Motor neuron (in vitro differentiated cells): ENCODE results near the gene OMA1. TPM values are rescaled to one million over a fixed set of nuclear protein-coding genes. Genes with fewer than 3 reads are reported as not detected.

Experiments used
- ATAC-seq, 8 experiments: fragments of 200-7000 bp; cut with Tn5 transposase; replicated peaks in 6 of 8; 2 replicates each; pipeline ENCODE4 v1.8.0; 2021; ENCODE audit warnings: mild to moderate bottlenecking in 8 of 8, moderate library complexity in 8 of 8
- H3K27ac ChIP-seq, 2 donors: fragments of 250-450 bp; sonication (Bioruptor Pico); 2 replicates each; pipeline ENCODE4 v1.9.0; 2021; ENCODE audit warnings: antibody characterized with exemption in 2 of 2, mild to moderate bottlenecking in 2 of 2, moderate library complexity in 1 of 2
- H3K4me1 ChIP-seq, 2 donors: fragments of 250-450 bp; sonication (Bioruptor Pico); replicated peaks in 1 of 2; 2 replicates each; pipeline ENCODE4 v1.6.1; 2021; ENCODE audit warnings: antibody characterized with exemption in 2 of 2, mild to moderate bottlenecking in 2 of 2, moderate library complexity in 1 of 2
- H3K4me3 ChIP-seq, 5 donors: fragments of 250-450 bp; sonication (Bioruptor Pico); 2 replicates each; pipeline ENCODE4 v1.9.0; 2021; ENCODE audit warnings: antibody characterized with exemption in 5 of 5, mild to moderate bottlenecking in 5 of 5, moderate library complexity in 4 of 5
- WGBS, 10 experiments: fragments of 450-650 bp; shearing (Covaris generic); methylation state at CpG; one replicate each; pipeline ENCODE4 v1.0.0; 2022; 5-methylcytosine and 5-hydroxymethylcytosine counted together
- in situ Hi-C, 9 experiments: fragments of 400-800 bp; cut with MboI; loops; one replicate each; pipeline ENCODE4 v1.15.0; 2021; ENCODE audit warnings: low sequenced_read_pairs in 9 of 9, low pct_unique_long_range_greater_than_20kb in 2 of 9; ENCODE audit not compliant: unreplicated experiment in 9 of 9
- total RNA-seq, 8 experiments: library from RNA; unstranded; fragments of 300-600 nt; gene quantifications; 2 replicates each; pipeline versions ENCODE4 v1.2.3 to v1.2.4, GENCODE V29; 2022

The OMA1 gene
- total RNA-seq: 10 to 100 TPM in 6 of 8 experiments, 1 to 10 TPM in 2; 9.5 to 20.9 (median 12.0) TPM

- Histone ChIP-seq H3K27ac (peak within 1 kb of the TSS; percentile 86 to 89), H3K4me3 (peak within 1 kb of the TSS; percentile 52 to 72 (median 58)), H3K4me1 (peaks cover 5 to 8% of the 10 kb centered on the region in 2 donors)
- 0 to 90% (median 5%) methylated on average over 1 to 31 of the region's 46 CpGs; no CpG with 5 or more reads in 2 of the 10 experiments for WGBS, 10 experiments
- ATAC-seq: peak; percentile 87 to 96 (median 92)
- in situ Hi-C loops: loop anchor here in 2 of 9 experiments (25.0 kb wide), 2 partner anchors 1134 to 1216 kb away; partner anchors contain the start of gene DAB1 (in 1 of the 2)
Measured at GRCh38 chr1:58546520-58547308, at the start of gene OMA1. OMA1 (minus strand) TSS chr1:58546726; CDS start chr1:58539294, 7,432 bp downstream.

- peak in 1 of 8 experiments; percentile 47 for ATAC-seq
- in situ Hi-C loops: no loop called here
- Histone ChIP-seq H3K4me3 (no peak overlapping the region), H3K27ac (no peak overlapping the region), H3K4me1 (no peaks in the 10 kb centered on the region)
- WGBS, 10 experiments: 20 to 83% (median 73%) methylated on average over 1 of the region's 1 CpG; no CpG with 5 or more reads in 6 of the 10 experiments
Measured at GRCh38 chr1:58594546-58594945, 48.0 kb upstream of the OMA1 start.

GRCh38 chr1:58592522-58593134 is 46.1 kb upstream of the OMA1 start:
- Histone ChIP-seq H3K4me1 (no peaks in the 10 kb centered on the region), H3K27ac (no peak overlapping the region), H3K4me3 (no peak overlapping the region)
- peak in 3 of 8 experiments; percentile 25 to 77 (median 53) for ATAC-seq
- WGBS, 10 experiments: 13 to 100% (median 65%) methylated on average over 1 to 5 of the region's 5 CpGs
- in situ Hi-C loops: no loop called here

- H3K4me3 ChIP-seq: no peak overlapping the region
- in situ Hi-C loops: no loop called here
- no peak for ATAC-seq
Measured at GRCh38 chr1:58591806-58592205, 45.3 kb upstream of the OMA1 start.

GRCh38 chr1:58590019-58590418 is 43.5 kb upstream of the OMA1 start:
- H3K4me3 ChIP-seq: no peak overlapping the region
- in situ Hi-C loops: no loop called here
- H3K4me1 ChIP-seq: peaks cover 0 to 7% of the 10 kb centered on the region in 2 donors
- no peak for ATAC-seq
- H3K27ac ChIP-seq: no peak overlapping the region

More at GRCh38 chr1:58591806-58592205, 45.3 kb upstream of the OMA1 start:
- 0 to 100% (median 97%) methylated on average over 1 of the region's 1 CpG; no CpG with 5 or more reads in 6 of the 10 experiments for WGBS, 10 experiments
- Histone ChIP-seq H3K27ac (no peak overlapping the region), H3K4me1 (peaks cover 0 to under 1% of the 10 kb centered on the region in 2 donors)

GRCh38 chr1:58588396-58588795 is 41.9 kb upstream of the OMA1 start:
- 40 to 95% (median 91%) methylated on average over 1 to 5 of the region's 5 CpGs; no CpG with 5 or more reads in 2 of the 10 experiments for WGBS, 10 experiments
- in situ Hi-C loops: no loop called here
- H3K4me3 ChIP-seq: no peak overlapping the region

GRCh38 chr1:58587667-58588066 is 41.1 kb upstream of the OMA1 start:
- 70 to 95% (median 82%) methylated on average over 1 to 2 of the region's 2 CpGs; no CpG with 5 or more reads in 3 of the 10 experiments for WGBS, 10 experiments

More at GRCh38 chr1:58588396-58588795, 41.9 kb upstream of the OMA1 start:
- Histone ChIP-seq H3K4me1 (peaks cover 0 to 7% of the 10 kb centered on the region in 2 donors), H3K27ac (no peak overlapping the region)
- ATAC-seq: no peak

GRCh38 chr1:58586271-58586670 is 39.7 kb upstream of the OMA1 start:
- WGBS, 10 experiments: 47 to 100% (median 70%) methylated on average over 1 to 4 of the region's 4 CpGs; no CpG with 5 or more reads in 3 of the 10 experiments
- in situ Hi-C loops: no loop called here
- no peak for ATAC-seq
- Histone ChIP-seq H3K27ac (no peak overlapping the region), H3K4me1 (peaks cover 0 to 7% of the 10 kb centered on the region in 2 donors), H3K4me3 (no peak overlapping the region)

More at GRCh38 chr1:58587667-58588066, 41.1 kb upstream of the OMA1 start:
- H3K27ac ChIP-seq: no peak overlapping the region
- H3K4me1 ChIP-seq: peaks cover 0 to 7% of the 10 kb centered on the region in 2 donors
- in situ Hi-C loops: no loop called here
- no peak for ATAC-seq
- no peak overlapping the region for H3K4me3 ChIP-seq

GRCh38 chr1:58585581-58586151 is 39.1 kb upstream of the OMA1 start:
- Histone ChIP-seq H3K4me3 (no peak overlapping the region), H3K4me1 (peaks cover 0 to 7% of the 10 kb centered on the region in 2 donors), H3K27ac (no peak overlapping the region)
- WGBS, 10 experiments: 0 to 100% (median 75%) methylated on average over 1 to 3 of the region's 3 CpGs; no CpG with 5 or more reads in 2 of the 10 experiments
- in situ Hi-C loops: no loop called here
- ATAC-seq: no peak

GRCh38 chr1:58585166-58585565 is 38.6 kb upstream of the OMA1 start:
- in situ Hi-C loops: no loop called here
- no peak for ATAC-seq
- no peak overlapping the region for H3K27ac ChIP-seq
- H3K4me1 ChIP-seq: peaks cover 0 to 7% of the 10 kb centered on the region in 2 donors
- H3K4me3 ChIP-seq: no peak overlapping the region
- WGBS, 10 experiments: 0 to 100% (median 83%) methylated on average over 1 to 2 of the region's 2 CpGs; no CpG with 5 or more reads in 4 of the 10 experiments

- H3K4me3 ChIP-seq: no peak overlapping the region
- no peak overlapping the region for H3K27ac ChIP-seq
- WGBS, 10 experiments: 0 to 100% (median 78%) methylated on average over 2 to 8 of the region's 8 CpGs; no CpG with 5 or more reads in 1 of the 10 experiments
- peak in 3 of 8 experiments; percentile 50 to 88 (median 80) for ATAC-seq
- in situ Hi-C loops: no loop called here
- H3K4me1 ChIP-seq: peaks cover 0 to 7% of the 10 kb centered on the region in 2 donors
Measured at GRCh38 chr1:58584082-58584895, 37.8 kb upstream of the OMA1 start.

GRCh38 chr1:58583496-58583895 is 37.0 kb upstream of the OMA1 start:
- WGBS, 10 experiments: 14 to 100% (median 87%) methylated on average over 1 of the region's 1 CpG
- Histone ChIP-seq H3K27ac (no peak overlapping the region), H3K4me3 (no peak overlapping the region), H3K4me1 (peaks cover 0 to 7% of the 10 kb centered on the region in 2 donors)
- in situ Hi-C loops: no loop called here
- ATAC-seq: no peak
